Activated naive CD8-positive, alpha-beta T cell treated with anti-CD3 and anti-CD28 coated beads, Interleukin-2, amount 50 U/mL, for 24 hours (primary cell): Measurements from ENCODE around the gene ZBTB38.
A peak's percentile ranks its signal among the peaks of the same experiment; 100 is the strongest.

Experiments
- ATAC-seq: fragments of 150-1000 bp; cut with Tn5 transposase; one replicate; pipeline ENCODE4 v1.10.0; 2021
- DNase-seq: peaks from one replicate; pipeline ENCODE4 v3.0.0; 2021
- H3K27ac Mint-ChIP-seq: one replicate; pipeline ENCODE4 v1.8.0; 2021; ENCODE audit warnings: mild to moderate bottlenecking, mixed read lengths
- H3K27me3 Mint-ChIP-seq: one replicate; pipeline ENCODE4 v1.8.0; 2021; ENCODE audit warnings: mixed read lengths
- H3K36me3 Mint-ChIP-seq: one replicate; pipeline ENCODE4 v1.8.0; 2021; ENCODE audit warnings: low read depth, mixed read lengths
- H3K4me1 Mint-ChIP-seq: one replicate; pipeline ENCODE4 v1.8.0; 2021; ENCODE audit warnings: mixed read lengths
- H3K4me3 Mint-ChIP-seq: one replicate; pipeline ENCODE4 v1.8.0; 2021; ENCODE audit warnings: mild to moderate bottlenecking, moderate library complexity, mixed read lengths
- H3K9me3 Mint-ChIP-seq: one replicate; pipeline ENCODE4 v1.8.0; 2021; ENCODE audit warnings: mixed read lengths

Gene ZBTB38

DNA sequence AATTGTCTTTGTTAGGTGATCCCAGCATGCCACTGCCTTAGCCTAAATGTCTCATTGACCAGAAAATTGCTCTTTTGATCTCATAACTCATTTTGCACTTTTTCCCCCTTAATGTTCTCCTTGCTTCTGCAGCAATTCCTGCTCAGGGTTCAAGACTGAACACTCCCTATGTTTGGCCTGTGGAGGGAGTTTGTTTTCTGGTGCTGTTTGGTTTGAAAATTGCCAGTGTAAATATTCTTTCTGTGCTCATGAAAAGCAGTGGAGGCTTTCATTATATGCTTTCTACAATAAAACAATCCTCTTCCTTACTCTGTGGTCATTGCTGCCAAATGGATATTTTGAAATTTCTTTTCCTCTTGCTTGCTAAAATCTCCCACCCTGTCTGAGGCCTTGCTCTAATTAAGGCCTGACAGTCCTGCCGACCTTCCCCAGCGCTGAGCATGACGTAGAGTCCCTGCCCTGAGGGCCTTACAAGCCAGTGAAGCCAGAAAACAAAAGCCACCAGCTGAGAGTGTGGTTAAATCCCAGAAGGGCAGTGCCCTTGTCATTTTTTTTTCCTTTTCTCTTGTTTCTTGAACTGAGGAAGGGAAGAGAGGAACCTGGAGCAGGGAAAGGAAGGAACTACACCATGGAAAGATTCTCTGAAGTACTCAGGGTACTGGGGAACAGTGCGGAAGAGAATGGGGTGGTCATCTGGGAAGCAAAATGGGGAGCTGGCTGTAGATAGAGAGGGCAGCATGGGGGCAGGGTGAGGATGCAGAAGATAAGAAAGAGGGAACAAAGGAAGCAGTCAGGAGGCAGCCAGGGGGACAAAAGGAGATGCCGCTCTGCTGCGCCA, 24.8 kb downstream of the ZBTB38 start:
- DNase-seq: no peak
- ATAC-seq: no peak
- Mint-ChIP-seq H3K36me3 (no peaks in the 10 kb centered on the region), H3K9me3 (no peaks in the 10 kb centered on the region), H3K4me1 (peaks cover 4% of the 10 kb centered on the region), H3K27me3 (no peaks in the 10 kb centered on the region), H3K27ac (no peak overlapping the region), H3K4me3 (no peak overlapping the region)

DNA sequence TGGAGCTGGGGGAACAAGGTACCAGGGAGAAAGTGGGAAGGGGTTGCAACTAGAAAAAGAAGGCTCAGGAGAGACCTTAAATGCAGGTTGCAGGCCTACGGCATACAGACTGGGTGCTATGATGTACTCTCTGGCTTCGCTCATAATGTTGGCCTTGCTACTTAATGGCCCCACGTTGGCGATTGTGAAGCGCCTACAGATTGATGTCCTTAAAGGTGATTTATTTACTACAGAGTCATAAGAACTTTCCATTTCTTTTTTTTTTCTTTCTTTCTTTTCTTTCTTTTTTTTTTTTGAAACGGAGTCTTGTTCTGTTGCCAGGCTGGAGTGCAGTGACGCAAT, 25.4 kb downstream of the ZBTB38 start:
- DNase-seq: no peak
- Mint-ChIP-seq H3K9me3 (no peaks in the 10 kb centered on the region), H3K27ac (no peak overlapping the region), H3K27me3 (no peaks in the 10 kb centered on the region), H3K4me1 (peaks cover 3% of the 10 kb centered on the region), H3K4me3 (no peak overlapping the region), H3K36me3 (no peaks in the 10 kb centered on the region)
- ATAC-seq: no peak

DNA sequence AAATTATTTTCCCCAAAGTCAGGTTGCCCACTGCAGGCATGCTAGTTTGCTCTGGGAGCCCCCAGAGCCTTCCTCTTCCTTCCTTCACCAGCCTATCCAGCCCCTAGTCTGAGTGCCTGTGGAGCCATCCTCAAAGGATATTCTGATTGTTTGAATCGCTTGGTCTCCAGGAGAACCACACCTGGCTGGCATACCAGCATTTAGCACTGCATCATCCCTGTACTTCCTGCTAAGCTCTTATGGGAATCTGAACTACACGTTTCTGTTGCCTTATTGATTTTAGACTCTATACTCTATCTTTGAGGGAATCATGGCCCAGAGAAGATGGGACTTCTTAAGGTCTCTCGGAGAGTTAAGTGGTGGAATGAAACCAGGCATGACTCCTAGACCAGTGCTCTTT, 26.3 kb downstream of the ZBTB38 start:
- ATAC-seq: no peak
- H3K4me3 Mint-ChIP-seq: no peak overlapping the region
- H3K36me3 Mint-ChIP-seq: no peaks in the 10 kb centered on the region
- no peak overlapping the region for H3K27ac Mint-ChIP-seq
- no peaks in the 10 kb centered on the region for H3K27me3 Mint-ChIP-seq
- peaks cover 6% of the 10 kb centered on the region for H3K4me1 Mint-ChIP-seq
- no peak for DNase-seq
- H3K9me3 Mint-ChIP-seq: no peaks in the 10 kb centered on the region

DNA sequence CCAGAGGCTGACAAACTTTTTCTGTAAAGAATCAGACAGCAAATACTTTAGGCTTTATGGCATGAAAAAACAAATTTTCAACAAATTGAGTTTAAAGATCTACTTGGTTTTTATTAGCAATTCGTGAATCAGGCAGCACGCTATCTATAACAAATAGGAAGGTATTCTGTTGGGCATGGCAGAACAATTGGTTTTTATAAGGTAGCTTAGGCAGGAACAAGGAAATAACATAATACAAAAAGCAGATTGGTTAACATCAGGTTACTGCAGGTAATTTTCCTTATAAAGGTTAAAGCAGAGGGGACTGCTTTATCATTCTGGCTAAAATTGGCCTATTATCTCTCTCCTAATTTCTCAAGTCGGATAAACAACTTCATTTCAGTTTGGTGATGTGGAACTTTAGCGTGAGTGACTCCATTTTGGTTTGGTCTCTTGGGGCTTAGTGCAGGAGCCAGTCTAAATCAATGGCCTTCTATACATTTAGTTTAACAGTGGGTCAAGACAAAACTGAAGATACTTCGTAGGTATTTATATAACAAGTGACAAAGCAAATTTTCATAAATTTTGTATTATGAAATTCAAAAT, 26.8 kb downstream of the ZBTB38 start:
- Mint-ChIP-seq H3K27me3 (no peaks in the 10 kb centered on the region), H3K9me3 (no peaks in the 10 kb centered on the region), H3K36me3 (no peaks in the 10 kb centered on the region), H3K27ac (no peak overlapping the region), H3K4me1 (peaks cover 11% of the 10 kb centered on the region), H3K4me3 (no peak overlapping the region)
- DNase-seq: no peak
- ATAC-seq: no peak

DNA sequence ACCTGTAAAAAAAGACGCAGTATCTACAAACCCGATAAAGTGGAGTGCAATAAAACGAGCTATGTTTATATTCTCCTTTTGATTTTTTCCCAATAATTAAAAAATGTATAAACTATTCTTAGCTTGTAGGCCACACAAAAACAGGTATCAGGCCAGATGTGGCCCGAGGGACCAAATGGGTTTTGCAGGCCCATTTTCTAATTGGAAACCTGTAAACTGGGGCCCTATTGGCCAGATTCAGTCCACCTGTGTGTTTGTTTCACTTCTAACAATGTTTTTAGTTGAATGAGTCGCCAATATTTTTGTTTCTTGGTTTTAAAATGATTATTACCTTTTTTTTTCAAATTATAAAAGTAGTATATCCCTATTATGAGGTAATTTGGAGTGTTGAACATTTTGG, 29.7 kb downstream of the ZBTB38 start:
- H3K4me3 Mint-ChIP-seq: no peak overlapping the region
- ATAC-seq (no peak), DNase-seq (no peak)
- H3K9me3 Mint-ChIP-seq: no peaks in the 10 kb centered on the region
- H3K36me3 Mint-ChIP-seq: no peaks in the 10 kb centered on the region
- no peak overlapping the region for H3K27ac Mint-ChIP-seq
- H3K27me3 Mint-ChIP-seq: no peaks in the 10 kb centered on the region
- H3K4me1 Mint-ChIP-seq: peaks cover 30% of the 10 kb centered on the region

DNA sequence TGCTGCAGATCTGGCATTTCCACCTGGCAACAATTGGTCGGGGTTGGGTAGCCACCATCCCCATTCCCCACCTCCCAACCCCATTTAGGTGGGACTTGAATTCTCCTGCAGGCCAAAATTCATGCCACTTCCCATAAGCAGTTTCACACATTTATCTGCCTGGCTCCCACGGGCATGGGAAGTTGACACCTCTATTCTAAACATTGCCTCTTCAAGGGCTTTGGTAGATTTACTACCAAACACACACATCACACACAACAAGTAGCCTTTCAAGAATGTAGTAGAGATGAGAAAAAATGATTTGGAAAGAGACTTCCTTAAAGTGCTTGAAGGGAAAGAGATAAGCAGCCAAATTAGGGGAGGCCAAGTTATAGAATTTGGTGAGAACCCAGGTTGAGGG, 30.9 kb downstream of the ZBTB38 start:
- Mint-ChIP-seq H3K27me3 (no peaks in the 10 kb centered on the region), H3K4me3 (no peak overlapping the region), H3K27ac (no peak overlapping the region), H3K4me1 (peaks cover 39% of the 10 kb centered on the region), H3K36me3 (peaks cover 5% of the 10 kb centered on the region), H3K9me3 (no peaks in the 10 kb centered on the region)
- ATAC-seq: no peak
- DNase-seq: no peak

- H3K36me3 Mint-ChIP-seq: peaks cover 10% of the 10 kb centered on the region
- H3K27me3 Mint-ChIP-seq: no peaks in the 10 kb centered on the region
- ATAC-seq (no peak), DNase-seq (no peak)
- no peaks in the 10 kb centered on the region for H3K9me3 Mint-ChIP-seq
- H3K4me1 Mint-ChIP-seq: peaks cover 41% of the 10 kb centered on the region
- peak overlapping the region; percentile 43 for H3K27ac Mint-ChIP-seq
- H3K4me3 Mint-ChIP-seq: no peak overlapping the region
Observed at GRCh38 chr3:141400073-141400971, 32.0 kb downstream of the ZBTB38 start.

DNA sequence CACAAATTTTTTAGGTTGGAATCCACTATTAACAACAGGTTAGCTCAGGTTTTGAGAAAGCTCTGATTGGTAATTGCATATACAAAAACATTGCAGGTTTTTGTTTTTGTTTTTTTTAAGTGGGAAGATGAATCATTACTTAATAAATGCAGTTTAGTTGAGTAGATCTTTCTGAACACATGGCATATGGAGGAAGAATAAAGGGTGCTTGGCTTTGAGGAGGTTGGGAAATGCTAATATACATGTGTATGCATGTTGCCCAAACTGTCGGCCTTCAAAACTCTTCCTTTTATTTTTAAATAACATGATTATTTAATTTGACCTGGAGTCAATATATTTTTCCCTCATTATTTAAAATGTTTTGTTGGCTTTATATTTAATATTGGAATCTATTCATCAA, 32.8 kb downstream of the ZBTB38 start:
- Mint-ChIP-seq H3K4me1 (peaks cover 47% of the 10 kb centered on the region), H3K9me3 (no peaks in the 10 kb centered on the region), H3K4me3 (no peak overlapping the region), H3K27ac (peak overlapping the region; percentile 41), H3K36me3 (peaks cover 15% of the 10 kb centered on the region), H3K27me3 (no peaks in the 10 kb centered on the region)
- no peak for DNase-seq
- ATAC-seq: no peak

- Mint-ChIP-seq H3K27ac (peak overlapping the region; percentile 87), H3K9me3 (no peaks in the 10 kb centered on the region), H3K27me3 (no peaks in the 10 kb centered on the region), H3K4me3 (peak overlapping the region; percentile 79), H3K36me3 (peaks cover 21% of the 10 kb centered on the region), H3K4me1 (peaks cover 51% of the 10 kb centered on the region)
- ATAC-seq: peak; percentile 78
- peak; percentile 58 for DNase-seq
Observed at GRCh38 chr3:141401573-141402475, 33.5 kb downstream of the ZBTB38 start.

GRCh38 chr3:141402476-141403171, 34.3 kb downstream of the ZBTB38 start:
- Mint-ChIP-seq H3K27me3 (no peaks in the 10 kb centered on the region), H3K9me3 (no peaks in the 10 kb centered on the region), H3K27ac (peak overlapping the region; percentile 75), H3K4me1 (peaks cover 53% of the 10 kb centered on the region), H3K4me3 (peak overlapping the region; percentile 86), H3K36me3 (peaks cover 24% of the 10 kb centered on the region)
- ATAC-seq (peak; percentile 70), DNase-seq (peak; percentile 46)

DNA sequence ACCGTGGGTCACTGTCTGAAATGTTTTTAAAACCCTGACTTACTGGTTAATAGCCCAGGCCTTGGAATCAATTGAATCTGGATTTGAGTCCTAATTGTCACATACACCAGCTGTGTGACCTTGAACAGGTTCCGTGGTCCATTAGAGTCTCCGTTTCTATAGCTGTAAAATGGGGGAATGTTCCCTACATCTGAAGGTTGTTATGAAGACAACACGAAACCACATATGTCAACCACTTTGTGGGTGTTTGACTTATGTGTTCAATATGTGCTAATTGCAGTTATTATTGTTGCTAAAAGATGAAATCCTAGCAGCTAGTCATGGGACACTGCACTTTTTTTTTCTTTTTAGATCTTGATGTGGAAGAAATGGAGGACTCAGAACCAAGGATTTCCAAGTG, 35.3 kb downstream of the ZBTB38 start:
- no peak for DNase-seq
- Mint-ChIP-seq H3K27me3 (no peaks in the 10 kb centered on the region), H3K36me3 (peaks cover 24% of the 10 kb centered on the region), H3K4me1 (peaks cover 55% of the 10 kb centered on the region), H3K9me3 (no peaks in the 10 kb centered on the region), H3K27ac (peak overlapping the region; percentile 47), H3K4me3 (peak overlapping the region; percentile 86)
- no peak for ATAC-seq

GRCh38 chr3:141405025-141405424, 36.7 kb downstream of the ZBTB38 start:
- H3K4me3 Mint-ChIP-seq: no peak overlapping the region

GRCh38 chr3:141405591-141405990, 37.3 kb downstream of the ZBTB38 start:
- no peak overlapping the region for H3K4me3 Mint-ChIP-seq
- no peaks in the 10 kb centered on the region for H3K9me3 Mint-ChIP-seq
- H3K4me1 Mint-ChIP-seq: peaks cover 58% of the 10 kb centered on the region
- no peaks in the 10 kb centered on the region for H3K27me3 Mint-ChIP-seq
- H3K36me3 Mint-ChIP-seq: peaks cover 24% of the 10 kb centered on the region
- ATAC-seq (no peak), DNase-seq (no peak)
- peak overlapping the region; percentile 29 for H3K27ac Mint-ChIP-seq

More at GRCh38 chr3:141405025-141405424, 36.7 kb downstream of the ZBTB38 start:
- no peaks in the 10 kb centered on the region for H3K9me3 Mint-ChIP-seq
- DNase-seq: no peak
- no peaks in the 10 kb centered on the region for H3K27me3 Mint-ChIP-seq
- no peak overlapping the region for H3K27ac Mint-ChIP-seq
- peaks cover 24% of the 10 kb centered on the region for H3K36me3 Mint-ChIP-seq
- no peak for ATAC-seq
- H3K4me1 Mint-ChIP-seq: peaks cover 58% of the 10 kb centered on the region
